ENCODE data around the gene PAK6. TPM values are rescaled to one million over a fixed set of nuclear protein-coding genes. Genes with fewer than 3 reads are reported as not detected.
A peak's percentile ranks its signal among the peaks of the same experiment; 100 is the strongest.

The PAK6 gene
- total RNA-seq, 1 donor from 2014 or later, result 5.7 TPM

DNA sequence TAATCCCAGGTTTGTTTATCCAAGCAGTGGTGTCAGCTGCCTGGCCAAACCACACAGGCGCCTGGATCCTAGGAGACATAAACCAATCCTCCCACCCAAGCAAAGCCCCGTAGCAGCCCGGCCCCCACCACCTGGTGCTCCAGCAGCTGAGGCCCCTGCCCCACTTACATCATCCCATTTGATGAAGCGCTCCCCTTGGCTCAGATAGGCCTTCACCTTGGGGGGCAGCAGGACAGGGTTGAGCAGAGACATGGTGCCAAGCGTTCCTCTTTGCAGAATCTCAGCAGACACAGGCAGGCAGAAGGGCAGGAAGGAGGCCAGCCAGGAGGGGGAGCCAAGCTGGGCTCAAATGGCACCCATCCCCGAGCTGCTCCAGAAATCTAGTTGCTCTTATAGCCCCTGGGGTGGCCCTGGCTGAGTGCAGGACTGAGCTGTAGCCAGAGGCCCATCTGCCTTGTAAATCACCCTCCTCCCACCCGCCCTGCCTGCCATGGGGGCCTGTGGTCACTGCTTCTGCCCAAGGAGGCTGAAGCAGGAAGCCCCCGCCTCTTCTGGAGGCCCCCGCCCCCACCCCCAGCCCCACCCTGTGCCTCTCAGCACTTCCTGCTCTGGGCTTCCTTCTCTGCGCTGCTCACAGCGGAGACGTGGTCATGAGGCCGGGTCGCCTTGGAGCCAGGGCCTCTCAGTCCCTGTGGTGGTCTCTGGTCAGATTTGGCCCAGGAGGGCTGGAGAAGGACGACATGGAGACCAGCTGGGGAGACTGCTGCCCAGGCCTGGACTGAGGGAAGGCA, 68.8 kb downstream of the PAK6 start, which contains the start of gene PLCB2:
PLCB2 (minus strand) TSS at position 515 of the 791 bp plus-strand sequence; CDS start at position 252, 263 bp downstream.
- H3K36me3 ChIP-seq, result no peaks in the 10 kb centered on the region
- peaks cover 19% of the 10 kb centered on the region for H3K4me1 ChIP-seq
- intact Hi-C loops (cut with DNase I), result no loop called here
- no peaks in the 10 kb centered on the region for H3K27me3 ChIP-seq
- ATAC-seq, result peak; percentile 76
- no peaks in the 10 kb centered on the region for H3K9me3 ChIP-seq
- peak within 1 kb of the TSS; percentile 78 for H3K27ac ChIP-seq
- peak within 1 kb of the TSS; percentile 51 for H3K4me3 ChIP-seq
- TF ChIP-seq, protein P1, sequence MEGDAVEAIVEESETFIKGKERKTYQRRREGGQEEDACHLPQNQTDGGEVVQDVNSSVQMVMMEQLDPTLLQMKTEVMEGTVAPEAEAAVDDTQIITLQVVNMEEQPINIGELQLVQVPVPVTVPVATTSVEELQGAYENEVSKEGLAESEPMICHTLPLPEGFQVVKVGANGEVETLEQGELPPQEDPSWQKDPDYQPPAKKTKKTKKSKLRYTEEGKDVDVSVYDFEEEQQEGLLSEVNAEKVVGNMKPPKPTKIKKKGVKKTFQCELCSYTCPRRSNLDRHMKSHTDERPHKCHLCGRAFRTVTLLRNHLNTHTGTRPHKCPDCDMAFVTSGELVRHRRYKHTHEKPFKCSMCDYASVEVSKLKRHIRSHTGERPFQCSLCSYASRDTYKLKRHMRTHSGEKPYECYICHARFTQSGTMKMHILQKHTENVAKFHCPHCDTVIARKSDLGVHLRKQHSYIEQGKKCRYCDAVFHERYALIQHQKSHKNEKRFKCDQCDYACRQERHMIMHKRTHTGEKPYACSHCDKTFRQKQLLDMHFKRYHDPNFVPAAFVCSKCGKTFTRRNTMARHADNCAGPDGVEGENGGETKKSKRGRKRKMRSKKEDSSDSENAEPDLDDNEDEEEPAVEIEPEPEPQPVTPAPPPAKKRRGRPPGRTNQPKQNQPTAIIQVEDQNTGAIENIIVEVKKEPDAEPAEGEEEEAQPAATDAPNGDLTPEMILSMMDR (IDR thresholded peaks at IDR 0.05), result peak; percentile 31
- peak; percentile 81 for DNase-seq

DNA sequence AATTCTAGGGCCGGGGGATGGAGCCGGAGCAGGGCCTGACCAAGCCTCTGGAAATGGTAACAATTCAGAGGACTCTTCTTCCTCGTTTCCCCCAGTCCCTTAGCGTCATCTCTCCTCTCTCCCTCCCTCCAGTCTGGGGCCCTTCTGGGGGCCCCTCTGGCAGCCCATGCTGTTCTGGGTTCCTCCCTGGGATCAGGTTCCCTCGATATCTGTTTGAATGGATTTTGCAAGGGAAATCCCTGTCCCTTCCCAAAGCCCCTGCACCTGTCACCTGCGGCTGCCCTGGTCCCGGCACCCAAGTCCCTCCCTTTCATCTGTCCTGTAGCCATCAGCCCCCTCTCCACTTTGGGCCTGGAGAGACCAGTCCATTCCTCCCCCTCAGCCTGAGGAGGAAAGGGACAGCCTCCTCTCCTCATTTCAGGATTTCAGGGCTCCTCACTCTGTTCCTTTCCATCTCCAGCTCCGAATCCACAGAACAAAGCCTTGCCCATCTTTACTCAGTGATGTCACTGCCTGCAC, 70.5 kb downstream of the PAK6 start:
- H3K27me3 ChIP-seq, result no peaks in the 10 kb centered on the region
- intact Hi-C loops (cut with DNase I), result no loop called here
- H3K4me1 ChIP-seq, result peaks cover 27% of the 10 kb centered on the region
- H3K9me3 ChIP-seq, result no peaks in the 10 kb centered on the region
- DNase-seq, result no peak
- H3K36me3 ChIP-seq, result no peaks in the 10 kb centered on the region
- no peak overlapping the region for H3K27ac ChIP-seq
- TF ChIP-seq, protein P1 (IDR thresholded peaks at IDR 0.05), result no peak
- ATAC-seq, result no peak
- no peak overlapping the region for H3K4me3 ChIP-seq

DNA sequence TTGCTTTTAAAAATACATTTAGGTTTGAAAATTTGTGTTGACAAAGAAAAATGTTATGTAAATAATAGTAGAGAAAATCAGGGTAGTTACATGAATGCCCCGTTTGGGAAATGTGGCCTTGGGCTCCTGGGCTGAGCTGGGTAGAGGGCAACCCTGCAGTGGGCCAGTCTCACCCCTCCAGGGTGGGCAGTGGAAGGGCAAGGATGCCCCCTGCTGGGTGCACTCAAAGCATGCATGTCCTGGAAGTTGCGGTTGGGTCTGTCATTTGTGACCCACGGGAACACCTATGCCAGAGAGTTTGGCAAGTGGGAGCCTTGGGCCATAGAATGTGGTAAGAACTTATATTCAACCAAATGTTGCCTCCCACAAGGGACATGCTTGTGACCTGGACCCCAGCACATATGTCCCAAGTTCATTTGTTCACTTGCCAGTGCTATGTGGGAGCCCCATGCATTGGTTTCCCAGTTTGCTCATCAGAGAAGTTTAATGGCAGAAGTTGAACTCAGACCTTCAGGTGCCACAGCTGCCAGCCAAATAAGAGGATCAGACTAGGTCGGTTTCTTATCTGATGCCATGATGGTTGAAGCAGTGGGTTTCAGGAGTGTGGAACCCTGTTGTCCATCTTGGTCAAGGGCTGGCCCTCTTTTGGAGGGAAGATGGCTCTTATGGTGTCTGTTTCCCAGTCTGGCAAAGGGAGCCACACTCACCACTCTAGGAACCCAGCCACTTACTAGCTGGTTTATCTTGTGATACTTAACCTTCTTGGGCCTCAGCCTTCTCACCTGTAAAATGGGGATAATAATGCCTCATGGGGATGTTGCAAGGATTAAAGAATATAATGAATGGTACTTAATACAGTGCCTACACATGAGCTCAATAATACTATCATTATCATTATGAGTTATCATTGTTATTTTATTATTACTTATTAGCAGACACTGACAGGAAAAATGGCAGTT, 71.4 kb downstream of the PAK6 start:
- Histone ChIP-seq H3K9me3 (no peaks in the 10 kb centered on the region), H3K27me3 (no peaks in the 10 kb centered on the region), H3K36me3 (no peaks in the 10 kb centered on the region), H3K27ac (no peak overlapping the region), H3K4me3 (no peak overlapping the region), H3K4me1 (peaks cover 29% of the 10 kb centered on the region)
- DNase-seq (peak; percentile 80), ATAC-seq (peak; percentile 63)
- intact Hi-C loops (cut with DNase I), result no loop called here
- TF ChIP-seq, protein P1 (IDR thresholded peaks at IDR 0.05), result peak; percentile 71

DNA sequence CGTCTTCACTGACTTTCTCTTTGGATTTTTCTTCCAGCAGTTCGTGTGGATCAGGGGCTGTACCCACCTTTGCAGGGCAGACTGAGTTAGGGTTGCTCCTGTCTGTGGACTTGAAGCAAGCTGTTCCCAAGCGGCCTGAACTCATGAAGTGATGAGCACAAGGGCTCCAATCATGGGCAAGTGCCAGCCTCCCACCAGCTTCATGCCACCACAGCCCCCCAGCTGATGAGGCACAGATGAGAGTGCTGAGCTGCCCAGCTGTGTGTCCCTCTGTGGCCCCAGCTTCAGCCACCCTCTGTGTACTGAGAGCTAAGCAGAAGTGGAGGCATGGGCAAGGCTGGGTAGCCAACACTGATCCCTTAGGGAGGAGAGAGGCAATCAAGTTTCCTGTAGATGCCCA, 72.1 kb downstream of the PAK6 start:
- H3K4me1 ChIP-seq, result peaks cover 25% of the 10 kb centered on the region
- no peaks in the 10 kb centered on the region for H3K27me3 ChIP-seq
- H3K9me3 ChIP-seq, result no peaks in the 10 kb centered on the region
- H3K27ac ChIP-seq, result no peak overlapping the region
- DNase-seq (peak; percentile 40), ATAC-seq (no peak)
- H3K4me3 ChIP-seq, result no peak overlapping the region
- intact Hi-C loops (cut with DNase I), result no loop called here
- no peaks in the 10 kb centered on the region for H3K36me3 ChIP-seq
- TF ChIP-seq, protein P1 (IDR thresholded peaks at IDR 0.05), result no peak

DNA sequence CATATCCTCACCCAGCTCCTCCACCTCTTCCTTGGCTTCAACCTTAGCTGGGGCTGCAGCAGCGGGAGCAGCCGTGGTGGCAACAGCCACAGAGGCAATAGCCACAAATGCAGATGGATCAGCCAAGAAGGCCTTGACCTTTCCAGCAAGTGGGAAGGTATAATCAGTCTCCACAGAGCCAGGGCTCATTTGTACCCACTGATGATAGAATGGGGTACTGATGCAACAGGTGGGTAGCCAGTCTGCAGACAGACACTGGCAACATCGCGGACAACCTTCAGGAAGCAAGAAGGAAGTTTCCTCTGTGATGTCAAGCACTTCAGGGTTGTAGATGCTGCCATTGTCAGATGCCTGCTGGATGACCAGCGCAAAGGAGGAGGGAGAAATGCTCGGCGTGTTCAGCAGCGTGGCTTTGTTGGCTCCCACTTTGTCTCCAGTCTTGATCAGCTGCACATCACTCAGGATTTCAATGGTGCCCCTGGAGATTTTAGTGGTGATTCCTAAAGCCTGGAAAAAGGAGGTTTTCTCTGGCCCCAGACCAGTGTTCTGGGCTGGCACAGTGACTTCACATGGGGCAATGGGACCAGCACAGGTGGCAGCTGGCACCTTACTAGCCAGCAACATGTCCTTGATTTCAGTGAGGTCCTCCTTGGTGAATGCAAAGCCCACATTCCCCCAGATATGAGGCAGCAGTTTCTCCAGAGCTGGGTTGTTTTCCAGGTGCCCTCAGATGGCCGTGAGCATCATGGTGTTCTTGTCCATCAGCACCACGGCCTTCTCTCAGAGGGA, 73.7 kb downstream of the PAK6 start:
- H3K27me3 ChIP-seq, result no peaks in the 10 kb centered on the region
- DNase-seq (peak; percentile 43), ATAC-seq (no peak)
- TF ChIP-seq, protein P1 (IDR thresholded peaks at IDR 0.05), result no peak
- no peak overlapping the region for H3K27ac ChIP-seq
- H3K9me3 ChIP-seq, result no peaks in the 10 kb centered on the region
- intact Hi-C loops (cut with DNase I), result no loop called here
- peaks cover 23% of the 10 kb centered on the region for H3K4me1 ChIP-seq
- no peak overlapping the region for H3K4me3 ChIP-seq
- no peaks in the 10 kb centered on the region for H3K36me3 ChIP-seq
